Prostate gland (tissue), 2 donors: ENCODE results near the gene CSNK1D.

ENCODE experiments used
- POLR2AphosphoS5 ChIP-seq: sonication (generic); formaldehyde crosslinking; IDR thresholded peaks from one replicate; pipeline ENCODE4 v1.6.1; 2017; ENCODE audit warnings: antibody characterized with exemption
- TF ChIP-seq, protein P1 (sequence below), 4 experiments: fragments of 200-600 bp in 2 of 4; fragments of 450-650 bp in 2 of 4; sonication (generic) in 2 of 4; IDR thresholded peaks; 1 replicate in 3 of 4; 2 replicates in 1 of 4; pipeline ENCODE4 v1.5.1; 2016 to 2019; ENCODE audit warnings: antibody characterized with exemption in 4 of 4, mild to moderate bottlenecking in 2 of 4, moderate library complexity in 2 of 4

DNA sequence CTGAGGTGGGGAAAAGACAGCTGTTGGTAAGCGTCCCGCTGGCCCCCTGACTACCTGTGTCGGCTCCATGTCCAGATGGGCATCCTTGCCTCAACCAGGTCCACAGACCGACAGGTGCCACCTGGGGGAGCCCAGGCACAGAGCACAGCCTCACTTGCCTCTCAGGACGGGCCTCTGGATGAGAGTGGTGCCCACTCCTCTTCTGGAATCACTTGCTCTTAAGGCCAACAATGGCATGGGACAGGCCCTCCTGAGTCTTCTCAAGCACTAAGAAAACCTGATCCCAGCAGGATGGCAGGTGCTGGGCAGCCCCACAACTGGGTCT, 27.5 kb downstream of the CSNK1D start:
- TF ChIP-seq, protein P1, sequence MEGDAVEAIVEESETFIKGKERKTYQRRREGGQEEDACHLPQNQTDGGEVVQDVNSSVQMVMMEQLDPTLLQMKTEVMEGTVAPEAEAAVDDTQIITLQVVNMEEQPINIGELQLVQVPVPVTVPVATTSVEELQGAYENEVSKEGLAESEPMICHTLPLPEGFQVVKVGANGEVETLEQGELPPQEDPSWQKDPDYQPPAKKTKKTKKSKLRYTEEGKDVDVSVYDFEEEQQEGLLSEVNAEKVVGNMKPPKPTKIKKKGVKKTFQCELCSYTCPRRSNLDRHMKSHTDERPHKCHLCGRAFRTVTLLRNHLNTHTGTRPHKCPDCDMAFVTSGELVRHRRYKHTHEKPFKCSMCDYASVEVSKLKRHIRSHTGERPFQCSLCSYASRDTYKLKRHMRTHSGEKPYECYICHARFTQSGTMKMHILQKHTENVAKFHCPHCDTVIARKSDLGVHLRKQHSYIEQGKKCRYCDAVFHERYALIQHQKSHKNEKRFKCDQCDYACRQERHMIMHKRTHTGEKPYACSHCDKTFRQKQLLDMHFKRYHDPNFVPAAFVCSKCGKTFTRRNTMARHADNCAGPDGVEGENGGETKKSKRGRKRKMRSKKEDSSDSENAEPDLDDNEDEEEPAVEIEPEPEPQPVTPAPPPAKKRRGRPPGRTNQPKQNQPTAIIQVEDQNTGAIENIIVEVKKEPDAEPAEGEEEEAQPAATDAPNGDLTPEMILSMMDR (IDR thresholded peaks at IDR 0.05) = no peak
- TF ChIP-seq POLR2AphosphoS5 = no peak
